Uterus (tissue), 2 donors: ENCODE results near the gene GDNF.

Experiments used
- CTCF ChIP-seq, 4 experiments: fragments of 200-600 bp in 2 of 4; fragments of 450-650 bp in 2 of 4; sonication (generic) in 2 of 4; IDR thresholded peaks; one replicate each; pipeline ENCODE4 v1.5.1; 2016 to 2019; ENCODE audit warnings: antibody characterized with exemption in 4 of 4, mild to moderate bottlenecking in 2 of 4, moderate library complexity in 1 of 4
- POLR2A ChIP-seq, 2 donors: fragments of 450-650 bp; IDR thresholded peaks; one replicate each; pipeline ENCODE4 v1.6.1; 2016; ENCODE audit warnings: antibody characterized with exemption in 2 of 2, mild to moderate bottlenecking in 1 of 2, moderate library complexity in 1 of 2

- no peak for TF ChIP-seq CTCF (IDR thresholded peaks at IDR 0.05)
- TF ChIP-seq POLR2A (IDR thresholded peaks at IDR 0.05), result no peak
These were observed 66.0 kb downstream of the GDNF start for GRCh38 chr5:37773809-37774208.
